Measurements from ENCODE around the gene NR1H2.

- TF ChIP-seq POLR2A (IDR thresholded peaks at IDR 0.05; ENCODE audit: low read depth, low read length), result no peak
- TF ChIP-seq POLR2AphosphoS5 (IDR thresholded peaks at IDR 0.05; ENCODE audit: low read depth, low read length), result no peak
- TF ChIP-seq TAF1 (IDR thresholded peaks at IDR 0.05; ENCODE audit: borderline replicate concordance, low read depth, low read length), result no peak
Observed at GRCh38 chr19:50406156-50406820, 30.0 kb downstream of the NR1H2 start.

Data from GM12892 (cell line).